Natural killer cell (primary cell): Measurements from ENCODE around the gene LYSET. TPM values are rescaled to one million over a fixed set of nuclear protein-coding genes. Genes with fewer than 3 reads are reported as not detected.

Experiments used
- ATAC-seq, 3 donors: fragments of 150-1000 bp in 2 of 3; fragments of 200-7000 bp in 1 of 3; cut with Tn5 transposase; 1 replicate in 1 of 3; 2 replicates in 2 of 3; pipeline ENCODE4 v1.10.0; 2021; ENCODE audit warnings: mild to moderate bottlenecking in 2 of 3, moderate library complexity in 2 of 3
- DNase-seq, 2 donors: peaks; one replicate each; pipeline versions ENCODE4 v3.0.0 to v3.0.0-alpha.2; 2013 to 2021; ENCODE audit warnings: mixed read lengths in 1 of 2
- H3K27ac ChIP-seq: one replicate; pipeline ENCODE4 v1.5.1; 2013; ENCODE audit warnings: mild to moderate bottlenecking, low read length
- H3K27me3 ChIP-seq: one replicate; pipeline ENCODE4 v1.6.1; 2013; ENCODE audit warnings: low read length; ENCODE audit not compliant: control insufficient read depth, insufficient read depth
- H3K36me3 ChIP-seq: one replicate; pipeline ENCODE4 v1.6.1; 2013; ENCODE audit warnings: low read length; ENCODE audit not compliant: control insufficient read depth, insufficient read depth
- H3K4me1 ChIP-seq: one replicate; pipeline ENCODE4 v1.6.1; 2013; ENCODE audit warnings: low read length; ENCODE audit not compliant: control insufficient read depth, insufficient read depth
- H3K4me3 ChIP-seq: one replicate; pipeline ENCODE4 v1.5.1; 2013; ENCODE audit warnings: low read length
- H3K9me3 ChIP-seq: one replicate; pipeline ENCODE4 v1.6.1; 2013; ENCODE audit warnings: low read length; ENCODE audit not compliant: control insufficient read depth, insufficient read depth
- H3K27ac Mint-ChIP-seq, 2 donors: one replicate each; pipeline ENCODE4 v1.8.0; 2022; ENCODE audit warnings: mild to moderate bottlenecking in 2 of 2, mixed read lengths in 2 of 2, moderate library complexity in 1 of 2
- H3K27me3 Mint-ChIP-seq, 2 donors: one replicate each; pipeline ENCODE4 v1.8.0; 2022; ENCODE audit warnings: low read depth in 2 of 2, mixed read lengths in 2 of 2
- H3K36me3 Mint-ChIP-seq: one replicate; pipeline ENCODE4 v1.8.0; 2022; ENCODE audit warnings: mixed read lengths
- H3K4me1 Mint-ChIP-seq, 2 donors: one replicate each; pipeline ENCODE4 v1.8.0; 2022; ENCODE audit warnings: mixed read lengths in 2 of 2
- H3K4me3 Mint-ChIP-seq: one replicate; pipeline ENCODE4 v1.8.0; 2022; ENCODE audit warnings: mild to moderate bottlenecking, moderate library complexity, mixed read lengths
- H3K9me3 Mint-ChIP-seq, 2 donors: one replicate each; pipeline ENCODE4 v1.8.0; 2022; ENCODE audit warnings: mixed read lengths in 2 of 2
- WGBS: methylation state at CpG from one replicate; pipeline ENCODE4 v1.1.7; 2013; ENCODE audit warnings: missing lambda C conversion rate; ENCODE audit not compliant: insufficient coverage; 5-methylcytosine and 5-hydroxymethylcytosine counted together
- intact Hi-C: fragments of 100-400 bp; cut with micrococcal nuclease; formaldehyde crosslinking; loops from one replicate; pipeline ENCODE4 v1.14.2; 2022
- total RNA-seq, 4 donors: library from RNA; stranded (reverse); fragments of 120-200 nt in 1 of 4; gene quantifications; one replicate each; pipeline versions ENCODE4 v1.2.3 to v1.2.4, GENCODE V29; 2013 to 2022
- TF ChIP-seq, protein P1 (sequence below): fragments of 200-600 bp; IDR thresholded peaks from one replicate; pipeline ENCODE4 v1.8.0; 2022; ENCODE audit warnings: antibody characterized with exemption

Gene LYSET
- total RNA-seq, 3 donors from 2014 or later (not counting 1 experiment from before 2014, with no cell fraction given), result 6.1 to 13.1 (median 9.0) TPM

DNA sequence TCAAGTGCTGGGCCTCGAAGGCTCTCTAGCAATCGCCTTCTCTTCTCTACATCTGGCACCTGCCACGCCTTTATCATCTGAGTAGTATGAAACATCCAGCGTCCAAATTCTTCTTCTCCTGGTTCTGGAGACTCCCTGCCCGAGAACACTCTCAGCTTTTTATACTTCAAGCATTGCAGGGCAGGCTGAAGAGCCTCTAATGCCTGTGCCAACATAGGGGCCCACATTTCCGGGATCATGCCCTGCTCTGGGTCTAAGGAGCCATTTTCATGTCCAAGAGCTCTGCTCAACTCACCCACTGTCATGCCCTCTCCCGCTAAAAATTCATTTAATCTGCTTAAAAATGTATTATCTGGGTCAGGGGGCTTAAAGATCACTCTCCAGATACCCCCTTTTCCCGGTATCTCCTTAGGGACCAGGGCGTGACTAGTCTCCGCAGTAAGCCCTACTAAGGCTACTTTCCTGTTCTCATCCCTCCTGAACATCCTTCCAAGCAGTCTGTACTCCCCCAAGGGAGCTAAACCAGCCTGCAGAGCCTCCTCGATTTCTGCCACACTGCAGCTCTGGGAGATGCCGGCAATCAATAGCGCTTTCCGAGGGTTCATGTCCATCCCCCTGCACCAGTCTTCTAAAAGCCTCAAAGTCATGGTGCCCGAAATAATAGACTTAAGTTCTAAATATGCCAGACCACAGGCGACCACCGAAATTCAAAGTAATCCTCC lies 1.4 kb upstream of the LYSET start:
- peak overlapping the region; percentile 41 for H3K27ac ChIP-seq
- no peaks in the 10 kb centered on the region for H3K9me3 ChIP-seq
- H3K36me3 ChIP-seq, result peaks cover 9% of the 10 kb centered on the region
- Mint-ChIP-seq H3K9me3 (no peaks in the 10 kb centered on the region), H3K36me3 (no peaks in the 10 kb centered on the region), H3K4me1 (peaks cover 28 to 33% of the 10 kb centered on the region in 2 donors), H3K27me3 (no peaks in the 10 kb centered on the region), H3K27ac (peak overlapping the region; percentile 91 to 94), H3K4me3 (peak overlapping the region; percentile 87)
- intact Hi-C loops, result loop anchor here (10.0 kb wide), 1 partner anchor 69 kb away; the partner anchor contains the start of gene ITPK1
- peaks cover 23% of the 10 kb centered on the region for H3K4me1 ChIP-seq
- H3K4me3 ChIP-seq, result peak overlapping the region; percentile 97
- ATAC-seq (no peak), DNase-seq (peak in 1 of 2 donors; percentile 12)
- H3K27me3 ChIP-seq, result no peaks in the 10 kb centered on the region
- WGBS, result 55% methylated on average over 17 of the region's 17 CpGs
- TF ChIP-seq, protein P1, sequence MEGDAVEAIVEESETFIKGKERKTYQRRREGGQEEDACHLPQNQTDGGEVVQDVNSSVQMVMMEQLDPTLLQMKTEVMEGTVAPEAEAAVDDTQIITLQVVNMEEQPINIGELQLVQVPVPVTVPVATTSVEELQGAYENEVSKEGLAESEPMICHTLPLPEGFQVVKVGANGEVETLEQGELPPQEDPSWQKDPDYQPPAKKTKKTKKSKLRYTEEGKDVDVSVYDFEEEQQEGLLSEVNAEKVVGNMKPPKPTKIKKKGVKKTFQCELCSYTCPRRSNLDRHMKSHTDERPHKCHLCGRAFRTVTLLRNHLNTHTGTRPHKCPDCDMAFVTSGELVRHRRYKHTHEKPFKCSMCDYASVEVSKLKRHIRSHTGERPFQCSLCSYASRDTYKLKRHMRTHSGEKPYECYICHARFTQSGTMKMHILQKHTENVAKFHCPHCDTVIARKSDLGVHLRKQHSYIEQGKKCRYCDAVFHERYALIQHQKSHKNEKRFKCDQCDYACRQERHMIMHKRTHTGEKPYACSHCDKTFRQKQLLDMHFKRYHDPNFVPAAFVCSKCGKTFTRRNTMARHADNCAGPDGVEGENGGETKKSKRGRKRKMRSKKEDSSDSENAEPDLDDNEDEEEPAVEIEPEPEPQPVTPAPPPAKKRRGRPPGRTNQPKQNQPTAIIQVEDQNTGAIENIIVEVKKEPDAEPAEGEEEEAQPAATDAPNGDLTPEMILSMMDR, result no peak

DNA sequence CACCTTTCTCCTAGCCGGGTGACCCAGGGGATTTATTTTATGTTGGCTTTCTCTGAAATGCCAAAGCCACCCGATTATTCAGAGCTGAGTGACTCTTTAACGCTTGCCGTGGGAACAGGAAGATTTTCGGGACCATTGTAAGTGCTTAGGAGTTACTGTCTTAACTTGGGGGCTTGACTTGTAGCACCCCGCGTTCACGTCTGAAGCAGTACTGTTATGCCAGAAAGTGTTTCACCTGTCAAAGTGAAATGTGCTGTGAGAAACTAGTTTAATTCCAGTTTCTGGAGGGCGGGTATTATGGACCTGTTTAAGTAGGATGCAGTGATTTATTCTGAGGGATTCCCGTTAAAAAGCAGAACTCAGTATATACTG lies 218 bp downstream of the LYSET start:
- no peak for ATAC-seq

GRCh38 chr14:93186466-93186865 lies 1.3 kb downstream of the LYSET start:
- Mint-ChIP-seq H3K4me1 (peaks cover 28 to 33% of the 10 kb centered on the region in 2 donors), H3K36me3 (no peaks in the 10 kb centered on the region), H3K27me3 (no peaks in the 10 kb centered on the region), H3K27ac (peak overlapping the region; percentile 91 to 94), H3K9me3 (no peaks in the 10 kb centered on the region), H3K4me3 (peak overlapping the region; percentile 70)
- no peak overlapping the region for H3K27ac ChIP-seq
- DNase-seq (no peak), ATAC-seq (no peak)
- intact Hi-C loops, result loop anchor here (10.0 kb wide), 1 partner anchor 72 kb away; the partner anchor contains the start of gene ITPK1
- no peak overlapping the region for H3K4me3 ChIP-seq
- TF ChIP-seq, protein P1, result no peak
- peaks cover 11% of the 10 kb centered on the region for H3K36me3 ChIP-seq
- WGBS, result 88% methylated on average over 5 of the region's 6 CpGs
- H3K27me3 ChIP-seq, result no peaks in the 10 kb centered on the region
- H3K4me1 ChIP-seq, result peaks cover 23% of the 10 kb centered on the region
- no peaks in the 10 kb centered on the region for H3K9me3 ChIP-seq

More for the DNA sequence above, 218 bp downstream of the LYSET start:
- no peak for DNase-seq
- no peaks in the 10 kb centered on the region for H3K27me3 Mint-ChIP-seq
- H3K4me1 Mint-ChIP-seq, result peaks cover 28 to 33% of the 10 kb centered on the region in 2 donors
- under 1% methylated on average over 9 of the region's 10 CpGs for WGBS
- Histone ChIP-seq H3K27ac (peak overlapping the region; percentile 86), H3K27me3 (no peaks in the 10 kb centered on the region), H3K4me1 (peaks cover 23% of the 10 kb centered on the region), H3K4me3 (peak overlapping the region; percentile 66), H3K9me3 (no peaks in the 10 kb centered on the region), H3K36me3 (peaks cover 13% of the 10 kb centered on the region)
- intact Hi-C loops, result loop anchor here (1.0 to 10.0 kb wide), 3 partner anchors 22 to 148 kb away; partner anchors contain the start of genes BTBD7, GON7, ITPK1 and UBR7
- no peaks in the 10 kb centered on the region for H3K9me3 Mint-ChIP-seq
- H3K36me3 Mint-ChIP-seq, result no peaks in the 10 kb centered on the region
- TF ChIP-seq, protein P1, result no peak
- H3K4me3 Mint-ChIP-seq, result peak overlapping the region; percentile 94
- peak overlapping the region; percentile 91 to 94 for H3K27ac Mint-ChIP-seq
